Erythroblast (primary cell): ENCODE results near the gene ZNF138.

Experiments
- GATA1 ChIP-seq: IDR thresholded peaks from 2 replicates; pipeline ENCODE4 v1.6.1; 2011; ENCODE audit warnings: low read depth, mild to moderate bottlenecking, control low read depth, low read length, moderate library complexity
- POLR2A ChIP-seq: IDR thresholded peaks from 2 replicates; pipeline ENCODE4 v1.6.1; 2011; ENCODE audit warnings: mild to moderate bottlenecking, low read length

- TF ChIP-seq POLR2A = no peak
- no peak for TF ChIP-seq GATA1
These were observed 85.0 kb downstream of the ZNF138 start for GRCh38 chr7:64879086-64879730.
